MM.1S (cell line): ENCODE results near the gene MS4A4E.

Source experiments
- EZH2phosphoT487 ChIP-seq: fragments of 300-600 bp; sonication (generic); IDR thresholded peaks from 2 replicates; pipeline ENCODE4 v1.6.1; 2018; ENCODE audit warnings: antibody characterized with exemption, low read length
- TF ChIP-seq, protein P1 (sequence below): fragments of 300-600 bp; sonication (generic); IDR thresholded peaks from 2 replicates; pipeline ENCODE4 v1.5.1; 2016; ENCODE audit warnings: antibody characterized with exemption, low read length, mixed read lengths

DNA sequence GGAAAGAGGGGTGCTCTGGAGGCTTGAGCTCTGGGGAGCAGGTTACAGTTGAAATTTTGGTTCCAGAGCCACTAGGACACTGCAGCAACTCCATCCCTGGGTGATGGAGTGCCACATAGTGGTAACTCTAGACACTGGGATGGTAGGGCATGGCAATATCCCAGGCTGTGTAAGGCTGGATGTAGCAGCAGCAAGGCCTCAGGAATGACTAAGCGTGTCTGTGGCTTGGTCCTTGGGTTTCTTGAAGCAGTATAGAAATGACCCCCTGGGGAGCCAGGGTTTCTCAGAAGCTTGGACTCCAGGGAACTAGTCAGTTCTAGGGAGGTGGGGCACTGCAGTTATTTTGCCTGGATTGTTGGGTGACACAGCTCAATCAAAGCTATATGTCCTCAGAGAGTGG lies 45.6 kb upstream of the MS4A4E start:
- TF ChIP-seq, protein P1, sequence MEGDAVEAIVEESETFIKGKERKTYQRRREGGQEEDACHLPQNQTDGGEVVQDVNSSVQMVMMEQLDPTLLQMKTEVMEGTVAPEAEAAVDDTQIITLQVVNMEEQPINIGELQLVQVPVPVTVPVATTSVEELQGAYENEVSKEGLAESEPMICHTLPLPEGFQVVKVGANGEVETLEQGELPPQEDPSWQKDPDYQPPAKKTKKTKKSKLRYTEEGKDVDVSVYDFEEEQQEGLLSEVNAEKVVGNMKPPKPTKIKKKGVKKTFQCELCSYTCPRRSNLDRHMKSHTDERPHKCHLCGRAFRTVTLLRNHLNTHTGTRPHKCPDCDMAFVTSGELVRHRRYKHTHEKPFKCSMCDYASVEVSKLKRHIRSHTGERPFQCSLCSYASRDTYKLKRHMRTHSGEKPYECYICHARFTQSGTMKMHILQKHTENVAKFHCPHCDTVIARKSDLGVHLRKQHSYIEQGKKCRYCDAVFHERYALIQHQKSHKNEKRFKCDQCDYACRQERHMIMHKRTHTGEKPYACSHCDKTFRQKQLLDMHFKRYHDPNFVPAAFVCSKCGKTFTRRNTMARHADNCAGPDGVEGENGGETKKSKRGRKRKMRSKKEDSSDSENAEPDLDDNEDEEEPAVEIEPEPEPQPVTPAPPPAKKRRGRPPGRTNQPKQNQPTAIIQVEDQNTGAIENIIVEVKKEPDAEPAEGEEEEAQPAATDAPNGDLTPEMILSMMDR = no peak
- TF ChIP-seq EZH2phosphoT487 = no peak
